Raji (cell line): Measurements from ENCODE around the gene REXO1.

Experiments used
- POLR2A ChIP-seq: IDR thresholded peaks from 2 replicates; pipeline ENCODE4 v1.6.1; 2011; ENCODE audit warnings: low read depth, low read length, control low read depth; ENCODE audit not compliant: insufficient read depth

Gene REXO1

DNA sequence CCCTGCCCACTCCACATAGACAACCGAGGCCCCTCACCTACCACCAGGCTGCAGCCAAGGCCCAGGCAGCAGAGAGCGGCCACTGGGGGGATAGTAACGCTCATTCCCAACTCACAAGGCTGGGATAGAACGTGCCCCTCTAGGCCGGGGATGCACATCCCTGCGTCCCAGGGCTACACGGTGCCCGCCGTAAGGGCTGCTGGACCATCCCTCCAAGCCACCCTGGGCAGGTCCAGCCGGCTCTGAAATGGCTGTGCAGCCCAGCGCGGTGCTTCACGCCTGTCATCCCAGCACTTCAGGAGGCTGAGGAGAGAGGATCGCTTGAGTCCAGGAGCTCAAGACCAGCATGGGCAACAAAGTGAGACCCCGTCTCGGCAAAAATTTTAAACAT lies 3.2 kb downstream of the REXO1 start:
- TF ChIP-seq POLR2A, result no peak

DNA sequence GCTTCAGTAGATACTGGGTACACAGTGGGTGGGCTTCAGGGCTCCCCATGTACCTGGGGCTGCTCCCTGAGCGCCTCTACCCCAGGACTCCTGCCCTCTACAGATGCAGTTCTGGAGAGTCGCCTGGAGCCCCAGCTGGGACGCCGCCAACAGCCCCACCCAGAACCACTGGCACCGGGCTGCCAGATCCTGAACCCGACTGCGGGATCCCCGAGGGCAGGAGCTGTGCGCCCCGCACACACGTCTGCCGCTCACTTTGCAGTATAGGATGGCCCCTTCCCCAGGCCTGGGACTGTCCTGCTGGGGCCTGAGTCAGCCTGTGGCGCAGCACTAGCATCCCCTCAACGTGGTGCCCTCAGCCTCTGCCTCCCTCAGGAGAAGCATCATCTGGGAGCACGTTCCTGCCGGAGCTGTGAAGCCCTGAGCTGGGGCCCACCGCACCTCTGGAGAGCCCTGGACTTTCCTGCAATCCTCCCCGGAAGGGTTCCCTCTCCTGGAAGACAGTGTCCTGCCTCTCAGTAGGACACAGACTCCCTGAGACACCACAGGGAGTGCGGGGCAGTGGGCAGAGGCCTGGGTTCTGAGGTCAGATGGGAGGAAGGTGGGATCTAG lies 3.7 kb downstream of the REXO1 start:
- TF ChIP-seq POLR2A, result no peak

DNA sequence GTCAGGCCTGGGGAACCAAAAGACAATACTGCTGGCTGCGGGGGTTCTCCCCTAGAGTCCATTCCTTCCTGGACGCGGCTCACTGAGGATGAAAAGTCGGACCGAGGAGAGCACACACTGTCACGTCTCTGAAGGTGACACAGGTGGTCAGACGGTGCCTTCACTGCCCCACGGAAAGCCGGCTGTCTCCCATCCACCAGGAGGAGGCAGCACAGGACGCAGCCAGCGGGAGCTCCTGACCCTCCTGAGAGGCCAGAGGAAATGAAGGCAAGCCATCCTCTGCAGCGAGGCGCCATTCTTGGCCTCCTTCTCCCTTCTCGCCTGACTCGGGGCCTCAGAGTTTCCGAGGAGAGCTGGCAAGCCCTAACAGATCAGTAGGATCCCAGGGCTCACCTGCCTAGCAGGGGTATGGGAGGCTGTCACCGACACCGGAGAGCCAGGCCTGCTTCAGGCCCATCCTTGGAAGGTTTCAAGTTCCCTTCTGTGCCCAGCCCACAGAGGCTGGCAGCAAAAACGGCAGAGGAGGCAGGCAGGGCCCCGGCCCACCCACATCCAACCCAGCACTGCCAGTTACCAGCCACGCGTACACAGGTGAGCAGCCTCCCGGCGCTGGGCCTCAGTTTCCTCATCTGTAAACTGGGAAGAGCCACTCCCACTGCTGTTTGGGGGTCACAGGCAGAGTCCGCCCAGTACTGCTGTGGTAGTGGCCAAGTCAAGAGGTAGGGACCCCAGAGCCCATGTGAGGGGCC lies 4.5 kb downstream of the REXO1 start:
- no peak for TF ChIP-seq POLR2A

DNA sequence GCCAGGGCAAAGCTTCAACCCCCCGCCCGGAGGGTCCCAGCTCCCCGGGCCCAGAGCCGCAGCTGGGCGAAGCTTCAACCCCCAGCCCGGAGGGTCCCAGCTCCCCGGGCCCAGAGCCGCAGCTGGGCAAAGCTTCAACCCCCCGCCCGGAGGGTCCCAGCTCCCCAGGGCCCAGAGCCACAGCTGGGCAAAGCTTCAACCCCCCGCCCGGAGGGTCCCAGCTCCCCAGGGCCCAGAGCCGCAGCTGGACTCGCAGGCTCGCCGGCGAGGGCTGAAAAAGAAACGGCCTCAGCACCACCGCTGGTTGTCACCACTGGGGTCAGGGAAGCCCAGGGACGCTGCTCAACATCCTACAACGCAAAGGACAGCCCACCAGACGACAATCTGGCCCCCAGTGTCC lies 5.2 kb downstream of the REXO1 start:
- no peak for TF ChIP-seq POLR2A

DNA sequence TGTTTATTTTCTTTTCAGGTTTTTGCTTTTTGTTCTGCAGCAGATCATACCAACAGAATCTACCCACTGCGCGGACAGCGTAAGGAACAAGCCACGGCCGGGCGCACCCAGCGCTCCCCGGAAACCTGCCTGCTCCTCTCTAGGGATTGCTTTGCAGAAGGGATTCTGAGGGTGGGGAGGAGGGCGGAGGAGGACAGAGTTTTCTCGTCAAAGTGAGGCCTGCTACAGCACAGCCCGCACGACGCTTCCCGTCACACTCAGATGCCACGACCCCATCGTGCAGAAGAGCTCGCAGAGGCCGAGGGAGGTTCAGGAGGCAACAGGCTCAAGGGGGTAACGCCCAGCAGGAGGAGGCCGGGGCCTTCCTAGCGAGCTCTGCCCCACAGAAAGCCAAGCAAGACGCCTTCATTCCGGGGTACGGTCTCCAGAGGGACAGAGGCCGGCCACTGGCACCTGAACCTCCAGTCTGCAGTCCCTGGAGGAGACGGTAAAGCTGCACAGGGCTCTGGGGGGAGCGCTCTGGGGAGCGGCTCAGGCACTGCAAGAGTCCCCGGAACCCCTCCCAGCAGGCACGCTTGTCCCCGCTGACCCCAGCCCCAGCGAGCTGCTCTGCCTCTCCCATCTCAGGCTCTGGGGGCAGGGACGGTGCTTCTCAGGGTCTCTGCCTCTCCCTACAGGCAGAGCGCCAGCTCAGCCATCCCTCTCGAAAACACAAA lies 6.9 kb downstream of the REXO1 start:
- TF ChIP-seq POLR2A, result no peak

DNA sequence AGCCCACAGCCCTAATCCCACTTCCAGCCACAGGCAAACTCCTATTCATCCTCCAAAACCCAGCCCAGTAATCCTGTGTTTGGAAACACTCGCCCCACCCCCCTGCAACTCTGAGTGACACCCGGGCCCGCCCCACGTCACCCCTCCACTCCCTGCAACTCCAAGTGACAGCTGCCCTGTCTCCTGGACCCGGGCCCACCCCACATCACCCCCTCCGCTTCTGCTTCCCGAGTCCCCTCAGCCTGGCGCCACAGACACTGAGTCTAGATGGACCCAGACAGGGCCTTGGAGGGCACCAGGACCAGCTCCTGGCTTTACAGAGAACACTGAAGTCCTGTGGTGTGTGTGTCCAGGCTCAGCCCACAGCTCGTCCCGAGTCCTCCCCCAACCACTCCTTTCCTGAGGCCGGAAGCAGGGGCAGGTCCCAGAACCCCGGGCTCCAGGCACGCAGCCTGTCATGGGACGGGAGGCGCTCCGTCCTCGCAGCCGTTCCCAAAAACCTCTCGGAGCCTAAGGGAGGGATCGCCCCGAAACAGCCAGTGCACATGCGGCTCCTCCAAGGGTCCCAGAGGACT lies 7.7 kb downstream of the REXO1 start:
- no peak for TF ChIP-seq POLR2A

DNA sequence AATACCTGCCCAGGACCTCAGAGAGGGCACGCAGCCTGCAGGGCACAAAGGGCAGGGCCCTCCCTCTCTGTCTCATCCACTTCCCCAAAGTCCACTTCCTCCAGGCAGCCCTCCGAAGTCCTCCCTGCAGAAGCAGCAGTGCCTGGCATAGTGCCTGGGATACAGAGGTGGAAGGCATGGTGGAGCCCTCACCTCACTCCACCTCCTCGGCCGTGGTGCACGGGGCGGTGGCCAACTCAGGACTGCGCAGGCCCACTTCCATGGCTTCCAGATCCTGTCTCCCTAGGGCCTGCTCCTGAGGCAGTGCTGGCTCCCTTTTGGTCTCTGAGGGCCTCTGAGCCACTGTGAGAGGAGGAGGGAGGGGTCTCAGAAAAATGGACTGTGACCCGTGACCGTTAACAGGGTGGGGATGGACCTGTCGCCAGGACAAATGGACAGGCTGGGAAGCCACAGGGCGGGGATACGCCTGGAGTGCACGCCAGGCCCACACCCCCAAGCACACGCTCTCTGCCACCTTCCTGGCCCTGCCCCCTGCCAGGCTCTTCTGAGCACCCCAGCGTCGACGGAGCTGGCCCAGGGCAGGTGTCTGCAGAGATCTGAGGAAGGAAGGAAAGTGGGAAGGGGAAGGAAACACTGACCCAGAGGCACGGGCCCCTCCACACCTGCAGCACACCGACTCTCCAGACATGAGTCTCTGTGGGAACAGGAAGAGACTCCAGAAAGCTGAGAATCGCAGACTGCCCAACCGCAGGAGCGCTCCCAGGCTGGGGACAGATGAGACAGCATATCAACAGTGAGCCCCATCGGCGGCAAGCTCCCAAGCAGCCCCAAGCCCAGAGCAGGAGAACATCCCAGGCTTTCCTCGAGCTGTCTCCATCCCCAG lies 8.4 kb downstream of the REXO1 start:
- TF ChIP-seq POLR2A, result no peak

DNA sequence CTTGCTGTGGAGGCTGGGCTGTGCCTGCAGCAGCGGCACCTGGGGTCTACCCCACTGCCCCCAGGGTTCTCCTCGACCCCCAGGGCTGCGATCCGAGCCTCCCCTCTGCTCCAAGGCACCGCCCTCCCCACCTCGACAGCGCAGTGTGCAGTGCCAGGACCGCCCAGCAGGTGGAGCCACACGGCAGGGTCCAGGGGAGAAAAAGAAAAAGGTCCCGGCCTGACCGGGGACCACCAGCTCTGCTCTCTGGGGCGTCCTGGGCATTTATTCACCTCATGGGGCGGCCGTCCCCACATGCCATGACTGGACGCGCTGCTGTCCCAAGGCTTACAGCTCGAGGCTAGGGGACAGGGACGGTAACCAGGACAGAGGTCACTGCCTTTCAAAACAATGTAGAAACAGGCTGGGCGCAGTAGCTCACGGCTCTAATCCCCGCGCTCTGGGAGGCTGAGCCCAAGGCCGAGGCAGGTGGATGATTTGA lies 10.6 kb downstream of the REXO1 start:
- no peak for TF ChIP-seq POLR2A

DNA sequence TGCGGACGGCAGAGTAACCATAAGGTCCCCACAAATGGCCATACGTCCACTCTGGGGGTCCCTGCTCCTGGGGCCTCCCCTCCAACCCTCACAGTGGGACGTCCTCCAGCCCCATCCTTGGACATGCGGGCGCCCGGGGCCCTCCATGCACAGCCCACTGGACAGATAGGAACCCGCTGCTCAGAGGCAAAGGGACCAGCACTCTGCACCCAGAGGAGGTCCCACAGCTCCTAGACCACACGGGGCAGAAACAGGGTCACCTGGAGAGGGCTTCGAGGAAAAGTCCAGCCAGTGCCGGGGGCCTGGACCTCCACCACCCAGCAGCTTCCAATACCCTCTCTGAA lies 11.1 kb downstream of the REXO1 start:
- no peak for TF ChIP-seq POLR2A

DNA sequence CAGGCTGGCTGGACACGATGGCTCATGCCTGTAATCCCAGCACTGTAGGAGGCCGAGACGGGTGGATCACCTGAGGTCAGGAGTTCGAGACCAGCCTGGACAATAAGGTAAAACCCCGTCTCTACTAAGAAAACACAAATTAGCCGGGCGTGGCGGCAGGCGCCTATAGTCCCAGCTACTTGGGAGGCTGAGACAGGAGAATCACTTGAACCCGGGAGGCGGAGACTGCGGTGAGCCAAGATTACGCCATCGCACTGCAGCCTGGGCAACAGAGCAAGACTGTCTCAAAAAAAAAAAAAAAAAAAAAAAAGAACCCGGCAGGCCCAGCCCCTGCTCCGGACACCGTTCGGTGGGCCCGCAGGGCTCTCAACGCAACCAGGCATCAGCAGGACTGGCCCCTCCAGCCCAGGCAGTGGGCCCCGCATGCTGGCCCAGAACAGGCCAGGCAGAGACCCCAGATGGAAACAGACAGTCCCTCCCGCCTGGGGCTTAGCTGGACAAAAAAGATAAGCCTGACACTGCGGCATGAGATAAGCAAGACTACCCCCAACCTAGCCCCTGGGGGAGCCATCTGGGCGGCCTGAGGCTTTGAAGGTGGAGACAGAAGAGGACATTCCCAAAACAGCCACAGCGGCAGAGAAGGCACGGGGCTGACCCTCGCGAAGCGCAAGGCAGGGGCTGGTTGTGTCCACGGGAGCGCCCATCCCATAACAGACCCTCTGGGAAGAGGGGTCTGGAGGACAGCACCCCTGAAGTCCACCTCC lies 11.6 kb downstream of the REXO1 start:
- TF ChIP-seq POLR2A, result no peak

DNA sequence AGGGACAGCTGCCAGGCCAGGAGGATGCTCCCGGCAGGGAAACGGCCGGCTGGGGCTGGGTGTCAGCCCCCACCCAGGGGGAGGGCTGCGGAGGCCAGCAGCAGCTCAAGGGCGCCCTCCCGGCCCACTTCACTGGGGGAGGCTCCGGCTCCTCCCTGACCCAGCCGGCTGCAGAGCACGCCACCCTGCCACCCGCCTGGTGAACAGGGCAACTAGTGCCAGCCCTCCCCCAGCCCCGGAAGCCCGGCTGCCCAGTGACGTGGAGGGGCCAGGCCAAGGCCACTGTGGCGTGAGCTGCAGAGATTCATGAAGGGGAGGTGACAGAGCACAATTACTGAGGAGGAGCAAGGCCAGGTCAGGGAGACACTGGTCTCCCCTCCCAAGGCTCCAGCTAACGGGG lies 14.7 kb downstream of the REXO1 start:
- no peak for TF ChIP-seq POLR2A

DNA sequence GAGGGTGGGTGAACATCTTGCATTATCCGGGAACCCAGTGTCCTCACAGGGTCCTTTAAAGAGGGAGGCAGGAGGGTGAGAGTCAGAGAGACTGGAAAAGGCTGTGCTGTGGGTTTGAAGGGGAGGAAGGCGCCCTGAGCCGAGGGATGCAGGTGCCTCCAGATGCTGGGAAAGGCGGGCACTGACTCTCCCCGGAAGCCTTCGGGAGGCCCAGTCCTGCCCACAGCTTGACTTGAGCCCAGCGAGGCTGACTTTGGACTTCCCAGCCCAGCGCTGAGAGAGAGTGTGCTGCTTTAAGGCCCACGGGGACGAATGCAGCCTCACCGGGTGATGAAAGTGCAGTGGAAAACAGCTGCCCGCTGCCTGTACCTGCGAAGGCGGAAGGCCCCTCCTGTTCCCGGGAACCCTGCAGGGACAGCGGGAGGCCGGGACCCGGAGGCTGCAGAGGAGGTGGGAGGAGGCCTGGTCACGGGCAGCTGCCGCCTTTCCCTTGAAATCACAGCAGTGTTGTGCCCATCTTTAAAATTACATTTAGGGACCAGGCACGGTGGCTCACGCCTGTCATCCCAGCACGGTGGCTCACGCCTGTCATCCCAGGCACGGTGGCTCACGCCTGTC lies 16.1 kb downstream of the REXO1 start:
- TF ChIP-seq POLR2A, result no peak

DNA sequence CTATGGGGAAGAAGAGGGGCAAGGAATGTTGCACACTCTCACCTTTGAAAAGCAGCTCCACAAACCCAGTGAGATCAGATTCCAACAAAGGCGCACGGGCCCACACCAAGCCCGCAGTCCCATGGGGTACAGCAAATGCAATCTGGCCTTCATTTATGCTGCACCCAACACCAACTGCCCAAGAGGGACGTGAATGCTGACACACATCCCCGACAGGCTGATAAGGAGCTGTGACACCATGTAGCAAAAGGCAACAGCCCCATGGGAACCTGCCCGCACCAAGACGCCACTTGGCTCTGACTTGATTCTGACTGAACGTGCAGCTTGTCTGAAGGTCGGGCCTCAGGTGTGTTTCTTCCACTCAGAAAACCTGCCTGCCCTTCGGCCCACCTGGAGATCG lies 17.3 kb downstream of the REXO1 start:
- TF ChIP-seq POLR2A, result no peak

DNA sequence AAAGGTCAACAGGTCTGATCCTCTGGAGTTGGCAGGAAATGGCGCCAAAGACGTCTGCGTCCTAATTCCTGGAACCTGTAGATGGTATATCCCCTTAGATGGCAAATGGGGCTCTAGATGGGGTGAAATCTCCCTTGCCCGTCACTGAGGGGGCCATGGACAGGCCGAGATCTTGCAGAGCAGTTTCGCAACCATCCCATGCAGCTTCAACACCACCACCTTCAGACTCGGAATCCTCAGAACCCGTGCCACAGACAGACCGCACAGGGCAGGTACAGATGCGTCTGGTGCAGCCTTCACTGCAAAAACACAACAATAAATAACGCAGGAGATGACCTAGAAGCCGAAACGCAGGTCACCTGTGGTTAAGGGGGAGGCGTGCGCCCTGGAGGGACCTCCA lies 17.7 kb downstream of the REXO1 start:
- no peak for TF ChIP-seq POLR2A
